Endothelial cell of umbilical vein (primary cell): ENCODE data around the gene SLC9A2.

Source experiments
- EZH2 ChIP-seq: IDR thresholded peaks from 2 replicates; pipeline ENCODE4 v1.6.1; 2012; ENCODE audit warnings: borderline replicate concordance, low read depth, mild to moderate bottlenecking, moderate library complexity, low read length, inconsistent platforms; ENCODE audit not compliant: severe bottlenecking
- GATA2 ChIP-seq: IDR thresholded peaks from 2 replicates; pipeline ENCODE4 v1.7.0; 2011; ENCODE audit warnings: low read depth, mild to moderate bottlenecking, moderate library complexity, mixed read lengths, low read length; ENCODE audit not compliant: insufficient read length, insufficient read depth
- MAX ChIP-seq: IDR thresholded peaks from 2 replicates; pipeline ENCODE4 v1.6.1; 2011; ENCODE audit not compliant: insufficient read depth, insufficient read length
- MYC ChIP-seq: IDR thresholded peaks from one replicate; pipeline ENCODE4 v1.6.1; 2011; ENCODE audit warnings: mild to moderate bottlenecking, low read depth, low read length
- POLR2A ChIP-seq: IDR thresholded peaks from 2 replicates; pipeline ENCODE4 v1.6.1; 2012; ENCODE audit warnings: low read depth, mild to moderate bottlenecking, control low read depth, low read length
- TF ChIP-seq, protein P1 (sequence below), 2 donors: IDR thresholded peaks; 1 replicate in 1 of 2; 2 replicates in 1 of 2; pipeline ENCODE4 v1.5.1; 2011; ENCODE audit warnings: low read length in 2 of 2, mild to moderate bottlenecking in 2 of 2, moderate library complexity in 2 of 2, control low read depth in 1 of 2, inconsistent platforms in 1 of 2, low read depth in 1 of 2; ENCODE audit not compliant: insufficient read depth in 1 of 2; ENCODE audit errors: extremely low read depth in 1 of 2

- TF ChIP-seq, protein P1, sequence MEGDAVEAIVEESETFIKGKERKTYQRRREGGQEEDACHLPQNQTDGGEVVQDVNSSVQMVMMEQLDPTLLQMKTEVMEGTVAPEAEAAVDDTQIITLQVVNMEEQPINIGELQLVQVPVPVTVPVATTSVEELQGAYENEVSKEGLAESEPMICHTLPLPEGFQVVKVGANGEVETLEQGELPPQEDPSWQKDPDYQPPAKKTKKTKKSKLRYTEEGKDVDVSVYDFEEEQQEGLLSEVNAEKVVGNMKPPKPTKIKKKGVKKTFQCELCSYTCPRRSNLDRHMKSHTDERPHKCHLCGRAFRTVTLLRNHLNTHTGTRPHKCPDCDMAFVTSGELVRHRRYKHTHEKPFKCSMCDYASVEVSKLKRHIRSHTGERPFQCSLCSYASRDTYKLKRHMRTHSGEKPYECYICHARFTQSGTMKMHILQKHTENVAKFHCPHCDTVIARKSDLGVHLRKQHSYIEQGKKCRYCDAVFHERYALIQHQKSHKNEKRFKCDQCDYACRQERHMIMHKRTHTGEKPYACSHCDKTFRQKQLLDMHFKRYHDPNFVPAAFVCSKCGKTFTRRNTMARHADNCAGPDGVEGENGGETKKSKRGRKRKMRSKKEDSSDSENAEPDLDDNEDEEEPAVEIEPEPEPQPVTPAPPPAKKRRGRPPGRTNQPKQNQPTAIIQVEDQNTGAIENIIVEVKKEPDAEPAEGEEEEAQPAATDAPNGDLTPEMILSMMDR (IDR thresholded peaks at IDR 0.05; ENCODE audit: extremely low read depth in 1 of 2, insufficient read depth in 1 of 2, low read depth in 1 of 2, low read length in 2 of 2), result no peak
- TF ChIP-seq POLR2A, result no peak
- no peak for TF ChIP-seq EZH2
- no peak for TF ChIP-seq MYC
- no peak for TF ChIP-seq GATA2
- no peak for TF ChIP-seq MAX
These were observed 139.1 kb downstream of the SLC9A2 start for GRCh38 chr2:102758439-102758838.
